GM11168 (cell line): ENCODE results near the gene NUDCD2.
"Not testable (repeated sequence)": the region's sequence is repeated elsewhere in the genome, so short reads cannot be mapped to it uniquely, and the experiment has no call there.

ENCODE experiments used
- in situ Hi-C: fragments of 300-500 bp; cut with MboI; formaldehyde crosslinking; loops from one replicate; pipeline ENCODE4 v1.12.0; 2022; ENCODE audit warnings: low sequenced_read_pairs; ENCODE audit not compliant: unreplicated experiment

The NUDCD2 gene

DNA sequence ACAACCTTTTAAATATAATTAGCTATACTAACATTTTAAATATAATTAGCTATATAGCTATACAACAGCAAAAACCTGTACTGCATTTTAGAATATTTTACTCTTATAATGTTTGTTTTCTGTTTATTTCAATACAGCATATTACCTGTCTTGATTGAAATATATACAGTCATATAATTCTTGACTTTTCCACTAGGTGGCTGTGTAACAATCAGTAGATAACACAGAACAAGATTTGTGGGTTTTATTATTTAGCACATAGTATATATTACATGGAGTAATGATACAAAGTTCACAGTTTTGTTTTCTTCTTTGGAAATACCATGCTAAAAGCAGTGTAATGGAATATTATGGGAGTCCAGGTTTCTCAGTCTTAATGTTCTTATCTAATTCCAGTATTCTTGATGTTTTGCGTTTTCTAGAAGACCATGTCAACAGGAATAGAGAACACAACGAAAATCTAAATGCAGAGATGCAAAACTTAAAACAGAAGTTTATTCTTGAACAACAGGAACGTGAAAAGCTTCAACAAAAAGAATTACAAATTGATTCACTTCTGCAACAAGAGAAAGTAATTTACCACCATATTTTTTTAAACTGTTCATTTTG, 13.8 kb upstream of the NUDCD2 start:
- in situ Hi-C loops: no loop called here

GRCh38 chr5:163467682-163468081, 7.8 kb upstream of the NUDCD2 start:
- in situ Hi-C loops: no loop called here

DNA sequence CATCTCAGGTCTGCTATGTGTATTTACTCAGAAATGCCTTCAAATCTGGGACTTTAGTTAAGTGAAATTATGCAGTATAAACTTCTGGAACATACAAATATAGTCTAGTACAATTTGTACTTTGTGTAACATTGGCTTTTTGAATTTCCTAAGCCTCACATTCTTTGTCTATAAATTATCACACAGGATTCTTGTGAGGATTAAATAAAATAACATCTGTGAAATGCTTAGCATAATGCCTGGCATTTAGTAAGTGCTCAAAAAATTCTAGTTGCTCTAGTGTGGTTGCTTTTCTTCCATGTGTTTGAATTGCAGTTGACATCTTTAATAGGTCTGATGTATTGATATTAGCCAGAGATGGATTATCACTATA, 3.1 kb upstream of the NUDCD2 start:
- in situ Hi-C loops: no loop called here

GRCh38 chr5:163460562-163461171, 765 bp upstream of the NUDCD2 start, which contains the start of gene HMMR:
Gene HMMR (plus strand): TSS chr5:163460632. CDS start chr5:163460693, 61 bp downstream.
- in situ Hi-C loops: no loop called here

DNA sequence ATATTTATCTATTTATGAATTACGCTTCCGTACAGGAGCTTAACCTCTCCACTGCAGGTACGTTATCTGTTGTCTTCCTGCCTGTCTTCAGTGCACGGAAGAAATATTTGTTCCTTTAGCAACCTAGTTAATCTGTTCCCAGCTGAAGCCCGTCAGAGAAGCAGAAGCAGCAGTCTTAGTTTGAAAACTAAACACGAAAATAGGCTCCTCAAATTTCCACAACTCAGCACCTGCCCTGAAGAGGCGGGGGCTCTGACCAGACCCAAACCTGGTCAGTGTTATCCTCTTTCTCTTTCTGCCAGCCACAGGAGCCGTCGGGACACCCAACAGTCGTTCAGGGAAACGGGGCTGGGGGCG, 462 bp downstream of the NUDCD2 start:
- in situ Hi-C loops: no loop called here

GRCh38 chr5:163458778-163459385, 1.0 kb downstream of the NUDCD2 start:
- in situ Hi-C loops: no loop called here

DNA sequence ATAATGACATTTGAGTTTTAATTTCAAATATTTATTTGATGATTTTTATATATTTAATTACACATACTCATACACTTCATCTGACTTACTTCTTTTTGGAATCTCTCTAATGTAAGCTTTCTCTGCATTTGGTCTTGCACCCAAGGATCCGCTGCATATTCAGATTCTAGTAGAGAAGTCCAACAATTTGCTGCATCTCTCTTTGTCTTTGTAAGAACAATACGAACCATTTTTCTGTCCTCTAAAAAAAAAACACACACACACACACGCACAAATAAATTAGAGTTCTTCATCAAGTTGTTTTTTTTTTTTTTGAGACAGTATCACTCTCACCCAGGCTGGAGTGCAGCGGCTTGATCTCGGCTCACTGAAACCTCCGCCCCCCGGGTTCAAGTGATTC, 3.1 kb downstream of the NUDCD2 start:
- in situ Hi-C loops: no loop called here

GRCh38 chr5:163456029-163456589, 3.8 kb downstream of the NUDCD2 start:
- in situ Hi-C loops: no loop called here

GRCh38 chr5:163455406-163455805, 4.5 kb downstream of the NUDCD2 start:
- in situ Hi-C loops: not testable (repeated sequence)

- in situ Hi-C loops: no loop called here
Observed at GRCh38 chr5:163453705-163454104, 6.2 kb downstream of the NUDCD2 start.

DNA sequence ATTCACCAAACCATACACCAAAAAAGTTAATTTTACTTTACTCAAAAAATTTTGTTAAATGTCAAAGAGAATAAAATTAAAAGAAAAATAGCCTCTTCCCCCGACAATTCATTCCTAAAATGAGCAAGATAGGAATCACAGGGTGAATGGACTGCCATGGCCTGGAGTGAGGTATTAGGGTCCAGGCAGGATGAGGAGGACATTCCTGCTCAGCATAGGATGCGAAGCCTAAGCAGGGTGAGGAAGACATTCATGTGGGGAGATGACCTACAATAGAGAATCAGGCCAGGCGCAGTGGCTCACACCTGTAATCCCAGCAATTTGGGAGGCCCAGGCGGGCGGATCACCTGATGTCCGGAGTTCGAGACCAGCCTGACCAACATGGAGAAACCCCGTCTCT, 8.4 kb downstream of the NUDCD2 start:
- in situ Hi-C loops: no loop called here

DNA sequence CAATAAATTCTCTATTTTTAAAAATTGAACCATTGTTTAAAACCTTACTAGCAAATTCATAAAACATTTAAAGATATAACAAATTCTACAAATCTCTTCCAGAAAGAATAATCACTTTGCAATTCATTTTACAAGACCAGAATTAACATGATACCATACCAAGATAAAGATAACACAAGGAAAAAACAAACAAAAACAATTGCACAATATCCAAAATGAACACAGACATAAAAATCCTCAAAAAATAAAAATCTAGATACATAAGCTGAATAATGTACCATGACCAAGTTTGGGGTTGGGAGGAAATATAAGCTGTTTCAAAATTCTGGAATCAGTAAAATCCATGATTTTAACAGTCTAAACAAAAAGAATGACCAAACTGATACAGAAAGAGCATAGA, 11.4 kb downstream of the NUDCD2 start:
- in situ Hi-C loops: no loop called here

- in situ Hi-C loops: no loop called here
Observed at GRCh38 chr5:163447875-163448274, 12.0 kb downstream of the NUDCD2 start.

DNA sequence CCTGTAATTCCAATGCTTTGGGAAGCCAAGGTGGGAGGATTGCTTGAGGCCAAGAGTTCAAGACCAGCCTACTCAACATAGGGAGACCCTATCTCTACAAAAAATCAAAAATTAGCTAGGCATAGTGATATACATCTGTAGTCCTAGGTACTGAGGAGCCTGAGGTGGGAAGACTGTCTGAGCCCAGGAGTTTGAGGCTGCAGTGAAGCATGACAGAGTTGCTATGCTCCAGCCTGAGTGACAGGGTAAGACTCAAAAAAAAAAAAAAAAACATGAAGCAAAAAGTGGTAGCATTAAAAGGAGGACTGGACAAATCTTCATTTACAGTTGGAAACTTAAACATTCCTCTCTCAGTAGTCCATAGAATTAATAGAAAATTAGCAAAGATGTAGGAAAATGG, 12.7 kb downstream of the NUDCD2 start:
- in situ Hi-C loops: no loop called here

DNA sequence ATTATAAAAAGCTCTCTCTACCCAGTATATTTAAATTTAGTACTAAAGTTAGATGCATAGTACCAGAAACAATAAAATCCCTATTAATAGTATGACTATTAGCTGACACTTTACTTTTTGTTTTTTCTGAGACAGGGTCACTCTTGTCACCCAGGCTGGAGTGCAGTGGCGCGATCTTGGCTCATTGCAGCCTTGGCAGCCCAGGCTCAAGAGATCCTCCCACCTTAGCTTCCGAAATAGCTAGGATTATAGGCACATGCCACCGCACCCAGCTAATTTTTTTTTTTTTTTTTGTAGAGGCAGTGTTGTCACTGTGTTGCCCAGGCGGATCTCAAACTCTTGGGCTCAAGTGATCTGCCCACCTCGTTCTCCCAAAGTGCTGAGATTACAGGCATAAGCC, 14.6 kb downstream of the NUDCD2 start:
- in situ Hi-C loops: no loop called here

GRCh38 chr5:163444526-163444925, 15.4 kb downstream of the NUDCD2 start:
- in situ Hi-C loops: no loop called here

- in situ Hi-C loops: no loop called here
Observed at GRCh38 chr5:163440954-163441353, 18.9 kb downstream of the NUDCD2 start.

- in situ Hi-C loops: no loop called here
Observed at GRCh38 chr5:163439092-163439425, 20.8 kb downstream of the NUDCD2 start.

DNA sequence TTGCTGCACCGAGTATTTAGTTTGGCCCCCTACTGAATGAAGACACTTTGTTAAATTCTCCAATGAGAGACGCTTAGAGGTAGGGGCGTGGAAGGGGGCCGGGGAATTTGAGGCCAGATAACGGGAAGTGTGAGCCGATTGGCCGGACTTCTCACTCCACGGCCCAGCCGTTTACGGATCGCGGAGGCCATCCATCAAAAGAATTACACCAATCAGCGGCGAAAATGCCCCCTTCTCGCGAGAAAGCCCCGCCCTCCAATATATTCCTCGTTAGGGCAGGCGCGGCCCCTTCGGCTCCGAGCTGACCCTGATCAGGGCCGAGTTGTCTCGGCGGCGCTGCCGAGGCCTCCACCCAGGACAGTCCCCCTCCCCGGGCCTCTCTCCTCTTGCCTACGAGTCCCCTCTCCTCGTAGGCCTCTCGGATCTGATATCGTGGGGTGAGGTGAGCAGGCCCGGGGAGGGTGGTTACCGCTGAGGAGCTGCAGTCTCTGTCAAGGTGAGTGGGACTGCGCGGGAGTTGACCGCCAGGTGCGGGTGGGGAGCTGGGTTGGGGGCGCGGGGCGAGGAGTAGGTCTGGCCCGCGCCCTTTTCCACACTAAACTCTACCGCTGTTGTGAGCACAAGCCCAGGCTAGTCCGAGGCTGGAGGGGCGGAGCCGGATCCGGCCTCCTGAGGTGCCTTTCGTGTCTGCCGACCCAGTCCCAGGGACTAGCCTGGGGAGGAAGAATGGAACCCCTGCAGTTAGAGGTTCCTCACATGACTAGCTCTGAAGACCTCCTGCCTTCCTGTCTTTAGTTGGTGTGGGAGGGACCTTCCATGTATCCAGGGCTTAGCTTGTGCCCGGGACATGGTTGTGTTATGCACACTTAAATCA, 22.4 kb downstream of the NUDCD2 start, which contains the start of gene CCNG1:
Gene CCNG1, plus strand, starts transcription at position 287 of the 874 bp plus-strand sequence. CDS start 1,662 bp downstream, outside the sequence.
- in situ Hi-C loops: no loop called here

- in situ Hi-C loops: no loop called here
Observed at GRCh38 chr5:163437011-163437308, 22.9 kb downstream of the NUDCD2 start.

DNA sequence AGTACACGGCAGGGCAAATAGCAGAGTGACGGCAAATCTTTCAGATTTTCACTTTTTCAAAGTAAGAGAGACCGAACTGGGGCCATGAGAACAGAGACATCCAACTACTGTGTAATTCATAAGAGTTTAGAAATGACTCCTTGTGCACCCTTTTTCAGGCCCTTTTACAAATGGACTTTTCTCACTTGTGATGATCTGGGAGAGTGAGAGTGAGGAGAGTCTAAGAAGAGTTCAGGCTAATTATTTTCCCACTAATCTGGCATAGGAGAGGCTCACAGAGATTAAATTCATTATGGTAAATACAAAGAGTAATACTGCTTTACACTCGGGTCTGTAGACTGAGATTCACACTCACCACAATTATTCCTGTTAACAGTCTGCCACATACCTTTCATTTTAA, 23.4 kb downstream of the NUDCD2 start:
- in situ Hi-C loops: no loop called here
